ENCODE data around the gene FAM20C. TPM values are rescaled to one million over a fixed set of nuclear protein-coding genes. Genes with fewer than 3 reads are reported as not detected.

The FAM20C gene
- total and polyA plus RNA-seq, 7 donors, result 3.0 to 51.3 (median 21.0) TPM

DNA sequence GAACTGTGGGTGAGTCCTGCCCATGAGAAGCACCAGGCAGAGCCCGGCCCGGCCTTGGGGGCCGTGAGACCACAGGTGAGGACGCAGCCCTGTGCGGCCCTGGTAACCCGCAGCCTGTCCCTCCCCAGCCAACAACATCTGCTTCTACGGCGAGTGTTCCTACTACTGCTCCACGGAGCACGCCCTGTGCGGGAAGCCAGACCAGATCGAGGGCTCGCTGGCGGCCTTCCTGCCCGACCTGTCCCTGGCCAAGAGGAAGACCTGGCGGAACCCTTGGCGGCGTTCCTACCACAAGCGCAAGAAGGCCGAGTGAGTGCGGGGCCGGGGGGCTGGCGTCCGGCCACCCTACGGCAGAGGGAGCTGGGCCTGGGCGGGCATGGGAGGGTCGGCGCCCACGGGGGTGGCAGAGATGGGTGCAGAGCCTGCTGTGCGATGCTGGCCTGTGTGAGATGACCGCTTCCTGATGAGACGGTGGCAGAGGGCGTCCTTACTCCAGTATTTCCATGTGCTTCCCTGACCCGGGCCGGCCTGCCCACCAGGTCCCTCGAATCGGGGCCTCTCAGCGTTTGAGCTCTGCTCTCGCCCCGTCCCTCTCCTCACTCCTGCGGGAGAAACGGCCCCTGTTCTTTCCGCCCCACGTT lies 63.5 kb downstream of the FAM20C start:
- Histone ChIP-seq H3K27me3 (no peaks in the 10 kb centered on the region), H3K4me3 (no peak overlapping the region), H3K27ac (no peak overlapping the region), H3K4me1 (no peaks in the 10 kb centered on the region), H3K36me3 (peaks cover 38 to 95% (median 68%) of the 10 kb centered on the region in 4 donors), H3K9me3 (no peaks in the 10 kb centered on the region)
- WGBS, 2 donors, result 96% methylated on average over 44 of the region's 44 CpGs
- intact Hi-C loops (cut with DNase I), result no loop called here
- TF ChIP-seq, protein P1, sequence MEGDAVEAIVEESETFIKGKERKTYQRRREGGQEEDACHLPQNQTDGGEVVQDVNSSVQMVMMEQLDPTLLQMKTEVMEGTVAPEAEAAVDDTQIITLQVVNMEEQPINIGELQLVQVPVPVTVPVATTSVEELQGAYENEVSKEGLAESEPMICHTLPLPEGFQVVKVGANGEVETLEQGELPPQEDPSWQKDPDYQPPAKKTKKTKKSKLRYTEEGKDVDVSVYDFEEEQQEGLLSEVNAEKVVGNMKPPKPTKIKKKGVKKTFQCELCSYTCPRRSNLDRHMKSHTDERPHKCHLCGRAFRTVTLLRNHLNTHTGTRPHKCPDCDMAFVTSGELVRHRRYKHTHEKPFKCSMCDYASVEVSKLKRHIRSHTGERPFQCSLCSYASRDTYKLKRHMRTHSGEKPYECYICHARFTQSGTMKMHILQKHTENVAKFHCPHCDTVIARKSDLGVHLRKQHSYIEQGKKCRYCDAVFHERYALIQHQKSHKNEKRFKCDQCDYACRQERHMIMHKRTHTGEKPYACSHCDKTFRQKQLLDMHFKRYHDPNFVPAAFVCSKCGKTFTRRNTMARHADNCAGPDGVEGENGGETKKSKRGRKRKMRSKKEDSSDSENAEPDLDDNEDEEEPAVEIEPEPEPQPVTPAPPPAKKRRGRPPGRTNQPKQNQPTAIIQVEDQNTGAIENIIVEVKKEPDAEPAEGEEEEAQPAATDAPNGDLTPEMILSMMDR (IDR thresholded peaks at IDR 0.05), result no peak
- TF ChIP-seq EP300 (IDR thresholded peaks at IDR 0.05) (no peak), POLR2A (IDR thresholded peaks at IDR 0.05) (no peak), POLR2AphosphoS5 (IDR thresholded peaks at IDR 0.05) (no peak)
- DNase-seq, result no peak

DNA sequence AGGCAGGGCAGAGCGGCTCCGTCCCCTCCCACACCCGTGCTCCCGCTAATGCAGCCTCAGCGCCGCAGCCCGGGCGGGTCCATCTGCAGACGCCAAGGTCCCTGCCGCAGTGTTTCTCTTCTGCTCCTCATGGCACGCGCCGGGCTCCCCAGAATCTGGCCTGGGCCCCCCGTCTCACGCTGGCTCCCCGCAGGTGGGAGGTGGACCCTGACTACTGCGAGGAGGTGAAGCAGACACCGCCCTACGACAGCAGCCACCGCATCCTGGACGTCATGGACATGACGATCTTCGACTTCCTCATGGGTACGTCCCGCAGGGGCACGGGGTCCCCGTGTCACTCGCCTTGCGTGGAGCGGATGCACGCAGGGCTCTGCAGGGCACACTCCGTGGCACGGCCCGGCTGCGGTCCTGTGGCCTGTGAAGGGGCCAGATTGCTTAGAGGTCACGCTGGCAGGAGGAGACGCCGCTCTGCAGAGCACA lies 64.1 kb downstream of the FAM20C start:
- Histone ChIP-seq H3K4me3 (no peak overlapping the region), H3K4me1 (no peaks in the 10 kb centered on the region), H3K9me3 (no peaks in the 10 kb centered on the region), H3K27ac (no peak overlapping the region), H3K27me3 (no peaks in the 10 kb centered on the region), H3K36me3 (peaks cover 40 to 95% (median 71%) of the 10 kb centered on the region in 4 donors)
- no peak for DNase-seq
- WGBS, 2 donors, result 96 to 97% methylated on average over 38 of the region's 38 CpGs
- intact Hi-C loops (cut with DNase I), result no loop called here
- TF ChIP-seq POLR2AphosphoS5 (IDR thresholded peaks at IDR 0.05) (no peak), EP300 (IDR thresholded peaks at IDR 0.05) (no peak), POLR2A (IDR thresholded peaks at IDR 0.05) (no peak)
- TF ChIP-seq, protein P1 (IDR thresholded peaks at IDR 0.05), result no peak

DNA sequence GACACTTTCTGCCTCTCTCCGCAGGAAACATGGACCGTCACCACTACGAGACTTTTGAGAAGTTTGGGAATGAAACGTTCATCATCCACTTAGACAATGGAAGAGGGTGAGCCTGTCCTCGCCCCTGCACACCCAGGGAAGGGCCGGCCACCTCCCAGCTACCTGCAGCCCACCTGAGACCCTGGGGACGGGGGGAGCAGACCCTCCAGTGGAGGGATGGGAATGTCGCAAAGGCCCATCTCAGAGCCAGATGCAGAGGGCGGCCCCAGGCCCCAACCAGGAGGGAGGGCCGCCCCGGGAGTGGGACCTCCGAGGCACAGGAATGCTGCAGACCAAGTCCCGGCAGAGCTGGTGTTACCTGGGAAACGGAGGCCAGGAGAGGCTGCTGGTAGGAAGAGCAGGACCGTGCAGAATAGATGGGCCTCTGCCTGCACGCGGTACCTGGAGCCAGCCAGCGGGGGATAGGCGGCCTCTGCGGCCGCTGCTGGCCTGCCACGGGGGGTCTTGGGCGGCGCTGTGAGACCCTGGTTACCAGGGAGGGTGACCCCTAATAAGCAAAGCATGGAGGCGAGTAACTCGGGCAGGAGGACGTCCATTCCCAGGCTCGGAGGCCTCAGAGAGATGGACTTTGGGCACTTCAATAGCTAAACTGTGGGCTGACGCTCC lies 64.7 kb downstream of the FAM20C start:
- TF ChIP-seq POLR2A (IDR thresholded peaks at IDR 0.05), result no peak
- no peak for TF ChIP-seq EP300 (IDR thresholded peaks at IDR 0.05)
- TF ChIP-seq POLR2AphosphoS5 (IDR thresholded peaks at IDR 0.05), result no peak
- TF ChIP-seq, protein P1 (IDR thresholded peaks at IDR 0.05), result no peak
- H3K36me3 ChIP-seq, result peaks cover 40 to 94% (median 67%) of the 10 kb centered on the region in 4 donors
- no peaks in the 10 kb centered on the region for H3K4me1 ChIP-seq
- 95% methylated on average over 29 of the region's 29 CpGs for WGBS, 2 donors
- no peak overlapping the region for H3K4me3 ChIP-seq
- H3K27me3 ChIP-seq, result no peaks in the 10 kb centered on the region
- H3K9me3 ChIP-seq, result no peaks in the 10 kb centered on the region
- no peak overlapping the region for H3K27ac ChIP-seq
- intact Hi-C loops (cut with DNase I), result no loop called here
- DNase-seq, result no peak

GRCh38 chr7:257647-257992 lies 65.2 kb downstream of the FAM20C start:
- DNase-seq, result no peak
- 67 to 82% methylated on average over 5 of the region's 5 CpGs for WGBS, 2 donors
- H3K4me1 ChIP-seq, result no peaks in the 10 kb centered on the region
- intact Hi-C loops (cut with DNase I), result no loop called here
- TF ChIP-seq POLR2A (IDR thresholded peaks at IDR 0.05) (no peak), POLR2AphosphoS5 (IDR thresholded peaks at IDR 0.05) (no peak), EP300 (IDR thresholded peaks at IDR 0.05) (no peak)
- TF ChIP-seq, protein P1 (IDR thresholded peaks at IDR 0.05), result no peak
- H3K4me3 ChIP-seq, result no peak overlapping the region
- no peaks in the 10 kb centered on the region for H3K27me3 ChIP-seq
- no peak overlapping the region for H3K27ac ChIP-seq
- H3K9me3 ChIP-seq, result no peaks in the 10 kb centered on the region
- peaks cover 40 to 89% (median 62%) of the 10 kb centered on the region in 4 donors for H3K36me3 ChIP-seq
